Cortex of kidney (tissue), 1 donor: Measurements from ENCODE around the gene STRBP.
"Not testable (repeated sequence)": the region's sequence is repeated elsewhere in the genome, so short reads cannot be mapped to it uniquely, and the experiment has no call there.

ENCODE experiments used
- DNase-seq: peaks from one replicate; lab custom pipeline; 2025; lab: John Stamatoyannopoulos, UW

STRBP gene

DNA sequence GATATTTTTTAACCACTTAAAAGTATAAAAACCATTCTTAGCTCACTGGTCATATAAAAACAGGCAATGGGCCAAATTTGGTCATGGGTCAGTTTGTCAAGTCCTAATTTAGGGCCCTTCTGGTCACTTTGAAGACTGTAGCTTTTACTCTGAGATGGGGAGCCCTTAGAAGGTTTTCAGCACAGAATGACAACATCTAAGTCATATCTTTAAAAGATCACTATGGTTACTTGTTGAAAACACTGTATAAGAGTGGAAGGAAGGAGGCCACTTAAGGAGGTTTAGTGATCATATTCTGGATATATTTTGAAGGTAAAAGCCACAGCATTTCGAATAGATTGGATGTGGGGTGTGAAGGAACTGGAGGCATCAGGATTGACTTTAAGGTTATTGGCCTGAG lies 76.7 kb downstream of the STRBP start:
- DNase-seq = no peak

DNA sequence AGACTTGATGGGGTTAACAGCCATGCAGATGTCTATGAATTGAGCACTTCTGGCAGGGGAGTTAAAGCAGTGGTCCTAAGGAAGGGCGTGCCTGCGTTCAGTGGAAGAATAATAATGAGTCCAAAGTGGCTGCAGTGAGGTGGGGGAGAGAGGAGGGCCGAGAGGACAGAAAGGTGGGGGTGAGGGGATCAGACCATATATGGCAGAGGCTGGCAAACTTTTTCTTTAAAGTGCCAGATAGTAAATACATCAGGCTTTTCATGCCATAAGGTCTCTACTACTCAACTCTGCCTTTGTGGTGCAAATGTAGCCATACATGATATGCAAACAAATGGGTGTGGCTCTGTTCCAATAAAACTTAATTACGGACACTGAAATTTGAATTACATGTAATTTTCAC lies 77.1 kb downstream of the STRBP start:
- DNase-seq = no peak

DNA sequence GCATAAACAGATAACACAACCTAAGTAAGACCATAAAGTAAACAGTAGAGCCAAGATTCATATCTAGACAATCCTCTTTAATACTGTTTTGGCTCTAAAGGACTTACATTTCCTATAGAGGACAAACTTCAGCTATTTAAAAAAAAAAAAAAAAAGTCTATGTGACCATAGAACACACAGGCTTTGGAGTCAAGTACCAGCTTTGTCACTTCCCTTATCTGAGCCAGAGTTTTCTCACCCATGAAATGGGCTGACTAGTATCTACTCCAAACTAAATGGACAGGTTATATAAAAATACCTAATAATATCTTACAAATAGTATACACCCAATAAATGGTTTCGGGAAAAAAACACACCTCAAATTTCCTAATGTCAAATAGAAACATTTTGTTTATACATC lies 81.3 kb downstream of the STRBP start:
- no peak for DNase-seq

DNA sequence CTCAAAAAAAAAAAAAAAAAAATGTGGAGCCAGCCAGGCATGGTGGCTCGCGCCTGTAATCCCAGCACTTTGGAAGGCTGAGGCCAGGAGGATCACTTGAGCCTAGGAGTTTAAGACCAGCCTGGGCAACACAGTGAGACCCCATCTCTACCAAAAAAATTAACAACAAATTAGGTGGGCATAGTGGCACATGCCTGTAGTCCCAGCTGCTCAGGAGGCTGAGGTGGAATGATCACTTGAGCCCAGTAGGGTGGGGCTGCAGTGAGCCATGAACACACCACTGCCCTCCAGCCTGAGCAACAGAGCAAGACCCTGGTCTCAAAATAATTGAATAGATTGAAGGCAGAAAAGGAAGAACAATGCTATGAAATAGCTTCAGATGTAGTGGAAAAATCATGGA lies 82.4 kb downstream of the STRBP start:
- not testable (repeated sequence) for DNase-seq

DNA sequence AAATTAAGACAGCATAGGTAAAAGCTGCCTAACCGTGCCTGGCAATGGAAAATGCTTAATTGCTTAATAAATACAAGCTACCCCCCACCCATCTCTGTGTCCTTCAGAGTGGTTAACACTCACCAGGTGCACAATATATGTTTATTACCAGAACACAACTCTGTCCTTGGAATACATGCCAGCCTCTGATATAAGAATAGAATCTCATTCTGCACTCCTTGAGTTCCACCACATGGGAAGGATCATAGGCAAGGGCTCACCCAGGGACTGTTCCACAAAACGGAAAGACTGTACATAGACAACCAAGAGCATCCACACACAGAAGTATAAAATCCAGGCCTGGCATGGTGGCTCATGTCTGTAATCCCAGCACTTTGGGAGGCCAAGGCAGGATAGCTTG lies 91.4 kb downstream of the STRBP start:
- no peak for DNase-seq

DNA sequence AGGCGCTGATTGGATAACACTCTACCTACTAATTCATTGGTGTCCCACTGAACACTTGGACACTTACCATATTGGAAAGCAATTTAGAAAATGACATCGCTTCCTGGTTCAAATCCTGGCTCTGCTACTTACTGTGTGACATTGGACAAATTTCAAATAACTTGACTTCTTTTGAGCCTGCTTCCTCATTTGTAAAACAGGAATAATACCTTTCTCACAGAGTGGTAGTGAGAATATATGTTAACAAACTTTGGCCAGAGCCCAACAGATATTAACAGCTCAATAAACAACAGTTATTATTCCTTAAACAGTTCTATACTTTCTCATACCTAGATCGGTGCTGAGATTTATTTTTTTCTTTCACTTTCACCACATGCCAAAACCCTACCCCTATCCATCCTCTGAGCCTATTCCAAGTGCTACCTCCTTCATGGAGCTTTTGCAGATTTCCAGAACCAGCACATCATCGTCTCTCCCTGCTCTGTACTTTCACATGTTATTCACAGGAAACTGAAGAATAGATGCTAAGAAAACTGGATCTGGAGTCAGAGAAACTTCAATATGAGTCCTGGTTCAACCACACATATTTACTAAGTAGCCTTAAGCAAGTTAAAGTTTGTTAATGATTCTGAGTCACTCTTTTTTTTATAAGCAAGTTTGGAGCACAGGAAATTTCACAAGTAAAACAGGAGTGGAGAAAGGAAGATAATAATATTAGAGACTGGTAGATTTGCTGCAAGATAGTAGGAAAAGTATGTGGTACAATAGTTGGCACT lies 92.3 kb downstream of the STRBP start:
- DNase-seq = no peak

DNA sequence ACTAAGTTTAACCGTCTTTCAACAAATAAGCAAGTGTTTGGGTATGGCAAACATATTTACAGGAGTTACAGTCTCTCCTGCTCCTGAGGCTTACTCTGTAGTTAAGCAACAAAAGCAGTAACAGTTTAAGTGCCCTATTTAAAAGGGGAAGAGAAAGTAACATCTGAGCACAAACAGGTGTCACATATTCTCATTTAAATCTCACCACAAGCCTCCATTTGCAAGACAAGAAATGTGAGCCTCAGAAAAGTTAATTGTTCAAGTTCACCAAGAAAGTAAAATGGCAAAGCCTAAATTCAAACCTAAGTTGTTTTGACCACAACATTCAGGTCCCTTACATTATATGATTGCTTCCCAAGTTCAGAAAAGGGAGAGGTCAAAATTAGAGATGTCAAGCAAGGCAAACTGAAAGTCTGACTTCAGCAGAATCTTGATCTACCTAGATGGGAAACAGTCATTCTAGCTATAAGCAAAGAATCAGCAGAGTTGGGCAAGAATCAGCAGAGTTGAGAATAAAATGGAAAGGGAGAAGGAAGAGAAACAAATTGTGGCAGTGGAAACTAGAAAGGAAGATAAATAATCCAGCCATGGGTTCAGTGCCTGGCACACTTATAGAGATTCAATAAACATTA lies 93.4 kb downstream of the STRBP start:
- no peak for DNase-seq

DNA sequence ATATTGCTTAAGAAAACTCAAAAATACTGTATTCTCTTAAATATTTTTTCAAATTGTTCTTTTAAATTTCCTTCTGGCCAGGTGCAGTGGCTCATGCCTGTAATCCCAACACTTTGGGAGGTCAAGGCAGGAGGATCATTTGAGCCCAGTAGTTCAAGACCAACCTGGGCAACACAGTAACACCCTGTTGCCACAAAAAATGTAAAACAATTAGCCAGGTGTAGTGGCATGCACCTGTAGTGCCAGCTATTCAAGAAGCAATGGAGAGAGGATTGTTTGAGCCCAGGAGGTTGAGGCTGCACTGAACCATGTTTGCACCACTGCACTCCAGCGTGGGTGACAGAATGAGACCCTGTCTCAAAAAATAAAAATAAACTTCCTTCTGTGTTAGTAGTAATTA lies 94.3 kb downstream of the STRBP start:
- DNase-seq = no peak

DNA sequence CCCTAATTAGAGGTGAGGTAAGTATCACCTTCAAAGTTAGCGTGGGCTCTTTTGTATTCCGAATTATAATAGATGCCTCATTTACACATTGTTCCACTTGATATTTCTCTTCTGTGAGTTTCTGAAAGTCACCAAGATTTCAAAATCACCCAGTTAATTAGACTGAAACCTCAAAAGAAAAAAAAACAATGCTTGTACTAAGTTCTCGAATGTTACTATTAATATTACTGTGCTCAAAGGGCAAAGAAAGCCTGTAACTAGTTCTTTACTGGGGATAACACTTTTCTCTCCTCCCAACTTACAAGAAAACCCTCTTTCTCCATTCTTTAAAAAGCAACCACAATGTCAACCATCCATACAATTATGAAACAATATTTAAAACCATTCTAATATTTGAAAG lies 98.5 kb downstream of the STRBP start:
- no peak for DNase-seq

DNA sequence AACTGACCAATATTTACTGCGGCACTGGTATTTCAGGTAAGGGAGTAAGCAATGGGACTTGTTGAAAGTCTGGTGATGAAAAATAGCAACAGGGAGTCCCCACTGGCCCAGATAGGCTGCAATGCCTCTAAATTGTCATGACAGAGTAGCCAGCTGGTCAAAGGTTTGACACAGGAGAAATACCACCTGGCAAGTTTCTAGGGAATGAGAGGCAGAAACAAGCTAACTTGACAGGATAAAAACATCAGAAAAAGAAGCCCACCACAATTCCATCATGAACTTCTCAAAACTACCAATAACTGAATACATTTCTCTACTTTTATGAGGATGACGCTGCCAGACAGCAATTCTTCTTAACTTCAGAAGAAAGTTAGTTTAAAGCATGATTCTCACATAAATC lies 99.8 kb downstream of the STRBP start:
- DNase-seq = no peak

DNA sequence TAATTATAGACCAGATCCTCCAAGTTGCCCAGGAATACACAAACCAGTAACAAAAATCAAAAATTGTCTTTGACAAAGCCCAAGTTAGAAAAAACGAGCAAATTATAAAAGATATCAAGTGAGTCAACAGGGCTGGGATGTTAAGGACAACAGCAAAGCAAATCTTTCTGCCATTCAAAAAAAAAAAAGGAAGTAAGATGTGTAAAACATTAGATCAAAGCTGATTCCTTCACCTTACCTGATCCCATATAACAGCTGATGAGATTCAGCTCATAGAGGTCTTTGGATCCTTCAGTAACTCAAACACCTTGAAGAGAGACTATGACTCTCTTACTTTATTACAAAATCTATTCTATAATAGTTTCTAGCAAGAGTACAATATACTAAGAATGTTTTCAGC lies 100.9 kb downstream of the STRBP start:
- no peak for DNase-seq

DNA sequence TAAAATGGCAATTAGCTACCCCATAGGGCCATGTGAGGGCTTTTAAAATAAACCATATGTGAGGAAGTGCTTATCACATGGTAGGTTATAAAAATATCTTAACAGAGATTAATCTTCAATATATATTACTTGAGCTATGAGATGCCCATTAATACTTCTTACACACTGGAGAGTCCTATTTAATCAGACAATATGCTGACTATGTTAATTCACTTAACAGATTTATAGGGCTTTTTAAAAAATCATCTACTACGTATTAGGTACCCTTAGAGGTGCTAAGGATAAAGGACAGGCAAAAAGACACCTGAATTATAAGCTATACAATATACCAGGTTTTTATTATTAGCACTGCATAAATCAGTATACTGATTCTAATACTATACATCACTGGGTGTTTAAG lies 102.6 kb downstream of the STRBP start:
- no peak for DNase-seq

DNA sequence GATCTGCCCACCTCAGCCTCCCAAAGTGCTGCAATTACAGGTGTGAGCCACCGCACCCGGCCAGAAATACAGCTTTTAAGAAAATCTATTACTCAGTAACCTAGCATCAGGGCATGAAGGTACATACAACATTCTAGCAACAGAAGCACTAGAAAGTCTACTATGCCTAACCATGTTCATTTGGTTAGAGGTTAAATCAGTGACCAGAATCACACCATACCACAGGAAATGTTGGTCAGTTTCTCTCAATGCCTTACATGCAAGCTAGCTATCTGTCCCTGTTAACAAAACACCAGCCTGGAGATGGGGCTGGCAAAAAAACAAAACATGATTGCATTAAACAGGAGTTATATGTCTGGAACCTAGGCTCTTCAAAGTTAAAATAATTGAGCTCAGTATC lies 104.1 kb downstream of the STRBP start:
- no peak for DNase-seq

DNA sequence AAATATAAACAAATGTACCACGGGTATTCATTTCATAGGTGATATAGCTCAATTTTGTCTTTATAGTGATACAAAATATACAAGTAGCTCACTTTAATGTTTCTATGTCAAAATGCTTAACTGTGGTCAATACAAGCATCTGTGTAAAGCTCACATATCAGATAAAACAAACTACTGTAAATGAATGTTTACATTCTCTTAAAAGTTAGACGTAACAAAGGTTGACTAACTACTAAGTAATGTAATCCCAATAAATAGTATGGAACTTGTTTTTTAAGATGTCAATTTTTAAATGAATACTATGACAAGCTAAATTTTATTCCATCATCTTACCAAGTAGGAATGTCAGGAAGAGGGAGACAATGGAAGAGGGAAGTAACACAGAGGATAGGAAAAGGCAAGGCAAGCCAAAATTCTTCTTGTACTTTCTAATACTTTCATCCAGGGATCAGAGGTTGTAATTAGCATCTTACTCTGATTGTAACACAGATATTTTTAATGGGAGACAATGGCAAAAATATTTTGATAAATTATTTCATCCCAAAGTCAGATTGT lies 105.5 kb downstream of the STRBP start:
- DNase-seq = no peak

DNA sequence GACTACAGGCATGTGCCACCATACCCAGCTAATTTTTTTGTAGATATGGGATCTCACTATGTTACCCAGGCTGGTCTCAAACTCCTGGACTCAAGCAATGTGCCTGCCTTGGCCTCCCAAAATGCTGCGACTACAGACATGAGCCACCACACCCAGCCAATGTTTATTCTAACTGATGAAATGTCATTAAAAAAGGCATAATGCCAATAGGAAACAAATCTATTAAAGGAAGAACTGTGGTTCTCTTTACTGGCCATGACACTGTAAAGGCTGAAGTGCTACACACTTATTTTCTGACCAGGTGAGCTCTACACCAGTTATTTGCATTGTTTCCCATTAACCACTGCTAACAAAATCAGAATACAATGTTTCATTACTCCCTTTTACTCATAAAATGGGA lies 106.0 kb downstream of the STRBP start:
- no peak for DNase-seq

DNA sequence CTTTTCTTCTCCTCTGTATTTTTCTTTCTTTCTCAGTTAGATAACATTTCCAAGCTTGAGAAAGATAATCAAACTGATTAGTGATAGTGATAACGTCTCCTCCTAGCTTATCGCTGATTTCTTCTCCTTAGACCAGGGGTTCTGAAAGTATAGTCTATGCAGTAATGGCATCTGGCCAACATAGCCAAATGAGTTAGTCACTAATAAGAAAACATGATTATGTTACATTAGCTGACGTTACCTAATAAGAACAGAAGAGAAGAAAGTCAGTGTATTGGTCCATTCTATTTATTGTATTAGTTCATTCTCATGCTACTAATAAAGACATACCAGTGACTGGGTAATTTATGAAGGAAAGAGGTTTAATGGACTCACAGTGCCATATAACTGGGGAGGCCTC lies 111.2 kb downstream of the STRBP start:
- no peak for DNase-seq

DNA sequence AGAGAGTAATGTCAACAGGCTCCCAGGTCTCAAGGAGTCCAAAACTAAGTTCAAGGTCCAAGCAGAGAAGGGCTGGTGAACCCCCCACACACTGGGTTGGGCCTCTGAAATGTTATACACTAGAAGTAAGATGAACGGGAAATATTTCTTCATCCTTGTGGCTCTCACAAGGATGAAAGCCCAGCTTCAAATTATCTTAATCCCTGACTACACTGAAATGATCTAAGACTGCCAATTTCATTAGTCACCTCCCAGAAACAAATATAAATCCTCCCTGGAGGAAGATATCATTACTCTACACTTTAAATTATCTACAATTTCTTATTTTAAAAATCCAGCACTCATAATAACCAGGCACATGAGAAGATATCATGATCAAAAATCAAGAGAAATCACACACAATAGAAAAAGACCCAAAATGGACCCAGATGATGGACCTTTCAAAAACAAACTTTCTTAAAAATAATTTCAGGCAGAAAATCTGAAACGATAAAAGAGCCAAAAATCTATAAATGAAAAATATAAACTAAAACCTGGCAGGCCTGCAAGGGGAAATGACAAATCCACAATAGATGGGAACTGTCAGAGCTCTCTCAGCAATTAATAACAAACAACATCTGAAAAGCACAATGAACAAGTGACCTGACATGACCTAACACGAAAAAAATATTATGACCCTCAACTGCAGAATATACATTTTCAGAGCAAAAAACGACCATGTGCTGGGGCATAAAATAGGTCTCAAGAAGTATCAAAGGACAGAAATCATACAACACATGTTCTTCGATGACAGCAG lies 117.5 kb downstream of the STRBP start:
- no peak for DNase-seq

DNA sequence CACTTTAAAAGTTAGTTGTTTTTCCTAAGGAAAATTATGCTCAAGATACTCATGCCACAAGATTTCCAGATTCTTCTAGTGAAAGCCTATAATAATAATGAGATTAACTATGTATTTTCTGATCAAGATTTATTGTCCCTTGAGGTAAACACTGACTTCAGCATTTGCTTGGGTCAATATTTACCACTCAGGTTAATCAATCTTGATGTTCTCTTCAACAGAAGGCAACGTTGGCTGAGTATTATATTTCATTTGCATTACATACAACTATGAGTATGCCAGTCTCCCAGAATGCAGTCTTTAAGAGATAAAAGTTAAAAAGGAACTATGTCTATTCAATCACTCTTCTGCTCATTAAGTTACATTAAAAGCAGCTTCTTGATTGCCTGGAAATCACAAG lies 119.3 kb downstream of the STRBP start:
- DNase-seq = no peak

DNA sequence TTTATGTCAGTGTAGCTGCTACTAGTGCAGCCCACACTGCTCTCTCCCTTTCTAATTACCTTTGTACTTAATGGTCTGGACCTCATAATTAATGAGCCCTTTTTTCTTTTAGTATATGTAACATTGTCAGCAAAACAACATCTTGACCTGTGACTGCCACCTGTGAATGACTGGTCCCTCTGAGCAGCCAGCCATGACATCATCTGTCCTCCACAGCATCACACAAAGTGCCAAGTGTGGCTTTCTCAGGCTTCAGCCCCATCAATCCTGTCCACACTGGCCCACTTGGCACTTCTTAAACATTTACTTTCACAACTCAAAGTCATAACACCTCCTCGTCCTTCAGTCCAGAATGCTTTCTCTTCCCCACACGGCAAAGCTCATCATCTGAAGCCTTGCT lies 130.2 kb downstream of the STRBP start:
- no peak for DNase-seq

DNA sequence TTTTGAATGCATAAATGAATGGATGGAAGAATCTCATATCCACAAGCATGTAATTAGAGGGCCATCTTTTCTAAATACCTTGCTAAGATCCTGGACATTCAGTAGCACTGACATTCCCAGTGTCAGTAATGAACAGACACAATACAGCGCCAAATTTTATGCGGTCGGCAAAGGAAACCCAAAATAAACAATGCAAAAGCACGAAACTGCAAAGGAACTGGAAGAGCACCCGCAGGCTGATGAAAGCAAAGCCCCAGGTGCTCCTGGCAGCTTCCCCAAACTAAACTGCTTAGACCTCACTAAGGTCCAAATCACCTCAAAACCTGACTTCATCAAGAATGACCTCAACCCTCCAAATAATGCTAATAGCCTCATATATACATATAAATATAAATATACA lies 133.0 kb downstream of the STRBP start:
- no peak for DNase-seq

DNA sequence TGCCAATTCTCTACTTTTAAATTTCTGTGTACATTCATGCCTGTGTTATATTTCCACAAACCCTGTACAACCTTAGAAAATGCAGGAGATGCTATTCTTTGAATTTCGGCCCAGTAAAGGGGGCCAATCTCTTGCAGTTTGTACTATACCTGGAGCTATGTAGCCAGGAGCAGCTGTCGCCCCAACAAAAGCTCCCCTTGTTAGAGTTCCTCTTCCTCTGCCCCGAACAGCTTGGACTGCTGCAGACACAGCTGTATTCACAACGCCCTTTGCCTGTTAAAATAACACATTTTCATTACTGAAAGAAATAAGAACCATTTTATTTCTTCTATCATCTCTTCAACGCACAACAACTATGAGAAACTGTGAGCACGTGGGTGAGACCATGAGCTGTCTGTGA lies 135.7 kb downstream of the STRBP start:
- DNase-seq = no peak

DNA sequence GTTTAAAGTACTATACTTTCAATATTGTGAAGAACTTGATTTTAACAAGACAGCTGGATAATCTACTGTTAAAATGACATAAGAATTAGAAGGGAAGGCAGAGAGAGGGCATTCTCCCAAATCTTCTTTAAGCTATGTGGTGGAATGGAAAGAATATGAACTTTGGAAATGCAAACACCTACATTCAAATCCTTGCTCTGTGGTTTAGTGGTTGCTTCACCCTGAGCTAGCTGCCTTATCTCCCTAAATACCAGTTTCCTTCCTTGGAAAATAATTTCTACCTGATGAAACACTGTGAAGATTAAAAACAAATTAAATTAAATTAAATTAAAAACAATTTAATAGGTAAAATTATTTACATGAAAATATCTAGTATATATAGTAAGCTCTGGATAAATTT lies 136.4 kb downstream of the STRBP start:
- DNase-seq = no peak

DNA sequence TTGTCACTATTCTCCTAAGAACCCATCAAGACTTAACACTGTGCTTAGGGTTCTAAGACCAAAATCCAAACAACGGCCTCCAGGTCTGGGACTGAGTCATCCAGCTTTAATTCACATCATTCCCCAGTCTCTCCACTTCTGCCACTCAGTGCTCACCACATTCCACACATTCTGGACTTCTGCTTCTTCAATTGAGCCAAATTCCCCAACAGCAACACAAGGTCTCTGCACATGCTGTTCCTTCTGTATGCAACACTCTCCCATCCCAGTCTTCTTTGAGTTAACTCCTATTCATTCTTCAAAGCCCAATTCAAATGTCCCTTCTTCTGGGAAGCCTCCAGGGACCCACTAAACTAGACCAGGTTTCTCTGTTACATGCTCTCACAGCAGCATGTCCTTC lies 137.1 kb downstream of the STRBP start:
- DNase-seq = no peak
